Small intestine (tissue), 16 donors: Measurements from ENCODE around the gene MYL4. TPM values are rescaled to one million over a fixed set of nuclear protein-coding genes. Genes with fewer than 3 reads are reported as not detected.
"Not testable (repeated sequence)": the region's sequence is repeated elsewhere in the genome, so short reads cannot be mapped to it uniquely, and the experiment has no call there.

ENCODE experiments used
- DNase-seq, 2 donors: peaks; one replicate each; pipeline versions ENCODE4 v3.0.0 to v3.0.0-alpha.2; 2013
- FAIRE-seq: peaks from 2 replicates; lab custom pipeline; 2012; peaks lifted over from hg19 to GRCh38; lab: Jason Lieb, UNC
- H3K27ac ChIP-seq, 3 donors: one replicate each; pipeline ENCODE4 v1.5.1; 2013; ENCODE audit warnings: low read length in 2 of 3, mild to moderate bottlenecking in 2 of 3, control low read depth in 1 of 3, inconsistent platforms in 1 of 3, low read depth in 1 of 3, moderate library complexity in 1 of 3
- H3K27me3 ChIP-seq, 3 donors: one replicate each; pipeline ENCODE4 v1.6.1; 2013; ENCODE audit warnings: low read length in 3 of 3, inconsistent platforms in 1 of 3; ENCODE audit not compliant: control insufficient read depth in 3 of 3, insufficient read depth in 3 of 3
- H3K36me3 ChIP-seq, 3 donors: one replicate each; pipeline ENCODE4 v1.6.1; 2013; ENCODE audit warnings: low read length in 3 of 3, inconsistent platforms in 1 of 3, low read depth in 1 of 3, mild to moderate bottlenecking in 1 of 3, moderate library complexity in 1 of 3; ENCODE audit not compliant: control insufficient read depth in 3 of 3, insufficient read depth in 2 of 3
- H3K4me1 ChIP-seq, 3 donors: one replicate each; pipeline ENCODE4 v1.6.1; 2013; ENCODE audit warnings: low read length in 2 of 3, inconsistent platforms in 1 of 3, low read depth in 1 of 3, mild to moderate bottlenecking in 1 of 3, moderate library complexity in 1 of 3; ENCODE audit not compliant: control insufficient read depth in 3 of 3, insufficient read depth in 2 of 3
- H3K4me3 ChIP-seq, 3 donors: one replicate each; pipeline ENCODE4 v1.5.1; 2013; ENCODE audit warnings: low read length in 3 of 3, control low read depth in 1 of 3, inconsistent platforms in 1 of 3, low read depth in 1 of 3, mild to moderate bottlenecking in 1 of 3, moderate library complexity in 1 of 3
- H3K9me3 ChIP-seq, 2 donors: one replicate each; pipeline ENCODE4 v1.6.1; 2013; ENCODE audit warnings: low read depth in 1 of 2, low read length in 1 of 2; ENCODE audit not compliant: control insufficient read depth in 2 of 2, insufficient read depth in 1 of 2
- WGBS, 3 donors: extraction: QIAGEN DNeasy Blood & Tissue Kit; methylation state at CpG; one replicate each; pipeline ENCODE4 v1.1.7; 2013; 5-methylcytosine and 5-hydroxymethylcytosine counted together
- long read RNA-seq, 10 donors: transcript quantifications; one replicate each; lab custom pipeline, GENCODE V29; 2026
- polyA plus RNA-seq, 4 donors: library from polyadenylated mRNA; stranded (reverse) in 3 of 4; unstranded in 1 of 4; fragments of 200-250 nt in 3 of 4; fragments of 120-200 nt in 1 of 4; gene quantifications; one replicate each; pipeline versions ENCODE4 v1.2.1 to v1.2.3, GENCODE V29; 2013
- donor health status: healthy with polysubstance abuse.
- donor health status: control.
- donor health status: control.
- donor health status: Bipolar disorder and iron deficiency.
- donor health status: healthy.

MYL4 gene
- 1 to 10 TPM in 1 of 4 donors, under 1 TPM in 1, not detected in 2; 0.31 to 5.5 TPM for polyA plus RNA-seq
- long read RNA-seq, donor 1, result 0 reads
- long read RNA-seq, donor 2, result 0 reads
- long read RNA-seq, donor 3, partial matches to known transcripts, result 0 of 1 reads
- long read RNA-seq, donor 3, other reads (novel, unspliced or antisense), result 0 of 1 reads
- long read RNA-seq, donor 4, result 0 reads
- long read RNA-seq, donor 5, transcript MYL4-202 (7 exons, 855 nt), result major isoform, 8 of 8 reads
- long read RNA-seq, donor 5, partial matches to known transcripts, result 0 of 8 reads
- long read RNA-seq, donor 5, other reads (novel, unspliced or antisense), result 0 of 8 reads
- long read RNA-seq, donor 6, partial matches to known transcripts, result 0 of 1 reads
- long read RNA-seq, donor 6, other reads (novel, unspliced or antisense), result 0 of 1 reads
- long read RNA-seq, donor 7, transcript MYL4-201 (8 exons, 907 nt), result minor isoform, 21 of 5,705 reads
- long read RNA-seq, donor 7, transcript MYL4-204 (4 exons, 740 nt), result minor isoform, 28 of 5,705 reads
- long read RNA-seq, donor 7, transcript MYL4-208 (8 exons, 850 nt), result minor isoform, 45 of 5,705 reads
- long read RNA-seq, donor 7, transcript MYL4-202 (7 exons, 855 nt), result major isoform, 2,306 of 5,705 reads
- long read RNA-seq, donor 7, partial matches to known transcripts, result 3,079 of 5,705 reads
- long read RNA-seq, donor 7, other reads (novel, unspliced or antisense), result 223 of 5,705 reads
- long read RNA-seq, donor 8, transcript MYL4-202 (7 exons, 855 nt), result major isoform, 31 of 70 reads
- long read RNA-seq, donor 8, partial matches to known transcripts, result 36 of 70 reads
- long read RNA-seq, donor 8, other reads (novel, unspliced or antisense), result 0 of 70 reads
- long read RNA-seq, donor 9, result 0 reads
- long read RNA-seq, donor 10, result 0 reads

- WGBS, 3 donors, result 81 to 88% (median 83%) methylated on average over 6 of the region's 6 CpGs
- Histone ChIP-seq H3K27me3 (no peaks in the 10 kb centered on the region), H3K27ac (no peak within 1 kb of the TSS), H3K4me3 (no peak within 1 kb of the TSS), H3K4me1 (peaks cover 0 to 16% (median 6%) of the 10 kb centered on the region in 3 donors), H3K9me3 (no peaks in the 10 kb centered on the region), H3K36me3 (no peaks in the 10 kb centered on the region)
- FAIRE-seq (no peak), DNase-seq (no peak)
Measured at GRCh38 chr17:47208744-47209488, at the start of gene MYL4. Gene MYL4, plus strand, starts transcription at chr17:47209348. Its CDS starts 75 bp downstream, at chr17:47209423.

- H3K4me3 ChIP-seq, result no peak overlapping the region
- FAIRE-seq (no peak), DNase-seq (no peak)
- WGBS, 3 donors, result 58 to 67% (median 61%) methylated on average over 2 of the region's 2 CpGs
- H3K9me3 ChIP-seq, result no peaks in the 10 kb centered on the region
- peaks cover 3 to 40% (median 9%) of the 10 kb centered on the region in 3 donors for H3K36me3 ChIP-seq
- H3K27me3 ChIP-seq, result no peaks in the 10 kb centered on the region
- H3K4me1 ChIP-seq, result no peaks in the 10 kb centered on the region
- H3K27ac ChIP-seq, result no peak overlapping the region
Measured at GRCh38 chr17:47162013-47162622, 47.0 kb upstream of the MYL4 start.

GRCh38 chr17:47164263-47164662 lies 44.9 kb upstream of the MYL4 start:
- WGBS, 3 donors, result 97 to 98% (median 98%) methylated on average over 5 of the region's 5 CpGs
- FAIRE-seq (no peak), DNase-seq (no peak)
- H3K4me3 ChIP-seq, result no peak overlapping the region
- no peaks in the 10 kb centered on the region for H3K4me1 ChIP-seq
- H3K27ac ChIP-seq, result no peak overlapping the region
- H3K27me3 ChIP-seq, result no peaks in the 10 kb centered on the region
- peaks cover 0 to 43% (median 9%) of the 10 kb centered on the region in 3 donors for H3K36me3 ChIP-seq
- H3K9me3 ChIP-seq, result no peaks in the 10 kb centered on the region

GRCh38 chr17:47165137-47165536 lies 44.0 kb upstream of the MYL4 start:
- no peak overlapping the region for H3K27ac ChIP-seq
- DNase-seq (no peak), FAIRE-seq (no peak)
- H3K4me3 ChIP-seq, result no peak overlapping the region
- WGBS, 3 donors, result 87 to 93% (median 88%) methylated on average over 2 of the region's 2 CpGs
- no peaks in the 10 kb centered on the region for H3K27me3 ChIP-seq
- no peaks in the 10 kb centered on the region for H3K9me3 ChIP-seq
- peaks cover 0 to 38% (median 3%) of the 10 kb centered on the region in 3 donors for H3K36me3 ChIP-seq
- no peaks in the 10 kb centered on the region for H3K4me1 ChIP-seq

- not testable (repeated sequence) for H3K4me3 ChIP-seq, H3K27me3 ChIP-seq, H3K27ac ChIP-seq, H3K4me1 ChIP-seq, DNase-seq, H3K9me3 ChIP-seq, FAIRE-seq
- H3K36me3 ChIP-seq, result peaks cover 2 to 32% (median 3%) of the 10 kb centered on the region in 3 donors
- WGBS, 3 donors, result 90 to 96% (median 96%) methylated on average over 5 of the region's 5 CpGs
Measured at GRCh38 chr17:47166854-47167253, 42.3 kb upstream of the MYL4 start.

- DNase-seq, H3K4me3 ChIP-seq, H3K9me3 ChIP-seq, H3K27ac ChIP-seq, H3K4me1 ChIP-seq, H3K27me3 ChIP-seq, FAIRE-seq: not testable (repeated sequence)
- peaks cover 2 to 28% (median 3%) of the 10 kb centered on the region in 3 donors for H3K36me3 ChIP-seq
- 93 to 99% (median 96%) methylated on average over 4 of the region's 4 CpGs for WGBS, 3 donors
Measured at GRCh38 chr17:47168896-47169295, 40.3 kb upstream of the MYL4 start.

- H3K9me3 ChIP-seq, result no peaks in the 10 kb centered on the region
- FAIRE-seq (no peak), DNase-seq (no peak)
- H3K27me3 ChIP-seq, result no peaks in the 10 kb centered on the region
- H3K4me1 ChIP-seq, result peaks cover 0 to 4% (median 0%) of the 10 kb centered on the region in 3 donors
- H3K4me3 ChIP-seq, result no peak overlapping the region
- H3K27ac ChIP-seq, result no peak overlapping the region
- 92 to 98% (median 94%) methylated on average over 4 of the region's 4 CpGs for WGBS, 3 donors
- peaks cover 5 to 33% (median 9%) of the 10 kb centered on the region in 3 donors for H3K36me3 ChIP-seq
Measured at GRCh38 chr17:47170710-47171109, 38.4 kb upstream of the MYL4 start.
